ENCODE results near the gene MTG2. TPM values are rescaled to one million over a fixed set of nuclear protein-coding genes. Genes with fewer than 3 reads are reported as not detected.

MTG2 gene
- total and polyA plus RNA-seq, 2 of the 13 experiments (the other 11 are each of a cell fraction or from before 2014, with no cell fraction given): 20.4 to 37.8 TPM

- no peak for TF ChIP-seq EHMT2 (IDR thresholded peaks at IDR 0.05; ENCODE audit: borderline replicate concordance, low read depth, low read length)
Measured at GRCh38 chr20:62138912-62139311, 43.9 kb upstream of the MTG2 start (continued).

- FAIRE-seq (no peak), ATAC-seq (no peak), DNase-seq (ENCODE audit: low spot score) (no peak)
- BruUV-seq (replicated peaks): no TSS peak
- Histone ChIP-seq H3K9ac (ENCODE audit: insufficient read depth, low read depth, low read length) (no peak overlapping the region), H3K79me2 (ENCODE audit: insufficient read depth, low read length) (peaks cover 48% of the 10 kb centered on the region), H3K27ac (ENCODE audit: extremely low read length, insufficient read depth, low read length) (no peak overlapping the region), H2AFZ (ENCODE audit: low read length) (no peak overlapping the region), H3K9me3 (ENCODE audit: low read length) (no peaks in the 10 kb centered on the region), H3K4me1 (ENCODE audit: insufficient read depth, low read length) (peaks cover 43% of the 10 kb centered on the region), H3K4me3 (replicated peaks in 1 of 3; ENCODE audit: insufficient read depth in 1 of 3, low read depth in 2 of 3, low read length in 3 of 3) (no peak overlapping the region), H3K27me3 (ENCODE audit: control insufficient read depth in 1 of 2, insufficient read depth in 2 of 2, low read length in 2 of 2) (no peaks in the 10 kb centered on the region; a peak in 1 of 5 replicates), H3K36me3 (replicated peaks in 1 of 2; ENCODE audit: control insufficient read depth in 1 of 2, insufficient read depth in 2 of 2, low read length in 2 of 2) (peaks cover 37 to 60% of the 10 kb centered on the region in 2 experiments), H3K4me2 (ENCODE audit: low read depth, low read length) (no peak overlapping the region), H4K20me1 (ENCODE audit: insufficient read depth, low read length) (peaks cover 58% of the 10 kb centered on the region)
- in situ Hi-C loops (cut with HindIII; ENCODE audit: extremely low pct_ligation_motif_present, low pct_unique_long_range_greater_than_20kb): loop anchor here (5.0 kb wide), 1 partner anchor 127 kb away; no protein-coding TSS in a partner anchor
- ChIA-PET POLR2A (interaction anchor here (7.8 kb wide), 1 partner anchor 17 kb away, joined by 86 read pairs; the partner anchor contains the start of gene LSM14B), CTCF (ENCODE audit: low intra/inter-chr PET ratio, low total read pairs) (interaction anchor here (3.5 kb wide), 1 partner anchor 129 kb away, joined by 13 read pairs; no protein-coding TSS in a partner anchor)
- intact Hi-C loops (cut with micrococcal nuclease; ENCODE audit: unreplicated experiment): loop anchor here (5.0 kb wide), 1 partner anchor 72 kb away; the partner anchor contains the start of gene TAF4
- 96% methylated on average over 13 of the region's 13 CpGs for WGBS (ENCODE audit: low lambda C conversion rate)
- no peak; the same call in 1 of the 2 replicates for TF ChIP-seq KDM2A (CRISPR knock-in tag; IDR thresholded peaks at IDR 0.05; ENCODE audit: borderline replicate concordance, low read depth)
- TF ChIP-seq, protein P1, sequence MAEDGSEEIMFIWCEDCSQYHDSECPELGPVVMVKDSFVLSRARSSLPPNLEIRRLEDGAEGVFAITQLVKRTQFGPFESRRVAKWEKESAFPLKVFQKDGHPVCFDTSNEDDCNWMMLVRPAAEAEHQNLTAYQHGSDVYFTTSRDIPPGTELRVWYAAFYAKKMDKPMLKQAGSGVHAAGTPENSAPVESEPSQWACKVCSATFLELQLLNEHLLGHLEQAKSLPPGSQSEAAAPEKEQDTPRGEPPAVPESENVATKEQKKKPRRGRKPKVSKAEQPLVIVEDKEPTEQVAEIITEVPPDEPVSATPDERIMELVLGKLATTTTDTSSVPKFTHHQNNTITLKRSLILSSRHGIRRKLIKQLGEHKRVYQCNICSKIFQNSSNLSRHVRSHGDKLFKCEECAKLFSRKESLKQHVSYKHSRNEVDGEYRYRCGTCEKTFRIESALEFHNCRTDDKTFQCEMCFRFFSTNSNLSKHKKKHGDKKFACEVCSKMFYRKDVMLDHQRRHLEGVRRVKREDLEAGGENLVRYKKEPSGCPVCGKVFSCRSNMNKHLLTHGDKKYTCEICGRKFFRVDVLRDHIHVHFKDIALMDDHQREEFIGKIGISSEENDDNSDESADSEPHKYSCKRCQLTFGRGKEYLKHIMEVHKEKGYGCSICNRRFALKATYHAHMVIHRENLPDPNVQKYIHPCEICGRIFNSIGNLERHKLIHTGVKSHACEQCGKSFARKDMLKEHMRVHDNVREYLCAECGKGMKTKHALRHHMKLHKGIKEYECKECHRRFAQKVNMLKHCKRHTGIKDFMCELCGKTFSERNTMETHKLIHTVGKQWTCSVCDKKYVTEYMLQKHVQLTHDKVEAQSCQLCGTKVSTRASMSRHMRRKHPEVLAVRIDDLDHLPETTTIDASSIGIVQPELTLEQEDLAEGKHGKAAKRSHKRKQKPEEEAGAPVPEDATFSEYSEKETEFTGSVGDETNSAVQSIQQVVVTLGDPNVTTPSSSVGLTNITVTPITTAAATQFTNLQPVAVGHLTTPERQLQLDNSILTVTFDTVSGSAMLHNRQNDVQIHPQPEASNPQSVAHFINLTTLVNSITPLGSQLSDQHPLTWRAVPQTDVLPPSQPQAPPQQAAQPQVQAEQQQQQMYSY (CRISPR knock-in tag; IDR thresholded peaks at IDR 0.05): no peak
- TF ChIP-seq HINFP (CRISPR knock-in tag; IDR thresholded peaks at IDR 0.05; ENCODE audit: low read depth): no peak
- TF ChIP-seq HNF4G (IDR thresholded peaks at IDR 0.05; ENCODE audit: borderline replicate concordance, low read depth, low read length): no peak
- TF ChIP-seq HNF4G (CRISPR knock-in tag; IDR thresholded peaks at IDR 0.05; ENCODE audit: borderline replicate concordance, low read depth): no peak
- TF ChIP-seq PHF21A (CRISPR knock-in tag; IDR thresholded peaks at IDR 0.05): no peak
- no peak for TF ChIP-seq ZNF446 (CRISPR knock-in tag; IDR thresholded peaks at IDR 0.05)
- no peak for TF ChIP-seq CHD2 (IDR thresholded peaks at IDR 0.05; ENCODE audit: low read depth, low read length)
- no peak for TF ChIP-seq ZNF367 (CRISPR knock-in tag; IDR thresholded peaks at IDR 0.05; ENCODE audit: borderline replicate concordance)
- TF ChIP-seq DNMT1 (CRISPR knock-in tag; IDR thresholded peaks at IDR 0.05): no peak
- no peak for TF ChIP-seq ELK4 (CRISPR knock-in tag; IDR thresholded peaks at IDR 0.05; ENCODE audit: borderline replicate concordance)
- no peak for TF ChIP-seq FOXP1 (IDR thresholded peaks at IDR 0.05)
- TF ChIP-seq FOXP1 (CRISPR knock-in tag; IDR thresholded peaks at IDR 0.05): no peak
- TF ChIP-seq BHLHE40 (IDR thresholded peaks at IDR 0.05; ENCODE audit: low read length): no peak
- TF ChIP-seq SMAD3 (CRISPR knock-in tag; IDR thresholded peaks at IDR 0.05): no peak
- 0 out of 2 replicates have a peak, but pooled peaks have one; percentile 29 for TF ChIP-seq ZNF225 (CRISPR knock-in tag; IDR thresholded peaks at IDR 0.05)
- no peak for TF ChIP-seq ZNF230 (CRISPR knock-in tag; IDR thresholded peaks at IDR 0.05)
Measured at GRCh38 chr20:62139636-62140035, 43.2 kb upstream of the MTG2 start.

All from HepG2 (cell line).